SKM-1 (cell line): ENCODE measurements around the gene CELF6.

Source experiments
- DNase-seq: peaks from one replicate; lab custom pipeline; 2025; ENCODE audit not compliant: unreplicated experiment; lab: John Stamatoyannopoulos, UW

CELF6 gene

DNA sequence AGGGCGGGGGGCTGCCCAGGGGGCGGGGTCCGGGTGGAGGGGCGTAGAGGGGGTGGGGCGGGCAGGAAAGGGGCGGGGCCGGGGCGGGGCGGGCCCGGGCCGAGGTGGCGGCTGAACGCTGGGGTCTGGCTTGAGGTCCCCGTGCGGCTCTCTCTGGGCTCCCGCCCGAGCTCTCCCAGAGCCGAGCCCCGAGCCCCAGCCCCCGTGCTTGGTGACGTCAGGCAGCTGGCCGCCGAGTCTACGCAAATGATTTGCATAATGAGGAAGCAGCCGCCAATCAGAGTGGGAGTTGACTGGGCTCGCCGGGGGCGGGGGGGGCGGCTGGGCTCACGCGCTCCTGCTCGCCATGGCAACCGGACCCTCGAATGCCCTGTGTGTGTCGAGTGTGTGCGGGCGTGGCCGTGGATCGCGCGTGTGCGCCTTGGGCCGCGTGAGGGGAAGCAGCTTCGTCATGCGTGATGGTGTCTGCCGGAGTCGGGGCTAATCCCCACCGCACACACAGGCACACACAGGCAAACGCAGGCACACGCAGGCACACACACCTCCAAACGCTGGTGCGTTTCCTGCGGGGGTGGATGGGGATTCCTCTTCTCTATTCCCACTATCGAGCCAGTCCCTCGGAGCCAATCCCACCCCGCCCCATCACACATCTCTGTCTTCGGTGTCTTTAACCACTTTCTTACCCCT lies at the start of gene CELF6:
Gene CELF6, minus strand, starts transcription at position 173 of the 687 bp plus-strand sequence. CDS start 283 bp downstream, outside the sequence.
- DNase-seq = no peak

- no peak for DNase-seq
These were observed 48.9 kb upstream of the CELF6 start for GRCh38 chr15:72368899-72369298.

GRCh38 chr15:72368325-72368724 lies 48.4 kb upstream of the CELF6 start:
- peak; percentile 47 for DNase-seq

DNA sequence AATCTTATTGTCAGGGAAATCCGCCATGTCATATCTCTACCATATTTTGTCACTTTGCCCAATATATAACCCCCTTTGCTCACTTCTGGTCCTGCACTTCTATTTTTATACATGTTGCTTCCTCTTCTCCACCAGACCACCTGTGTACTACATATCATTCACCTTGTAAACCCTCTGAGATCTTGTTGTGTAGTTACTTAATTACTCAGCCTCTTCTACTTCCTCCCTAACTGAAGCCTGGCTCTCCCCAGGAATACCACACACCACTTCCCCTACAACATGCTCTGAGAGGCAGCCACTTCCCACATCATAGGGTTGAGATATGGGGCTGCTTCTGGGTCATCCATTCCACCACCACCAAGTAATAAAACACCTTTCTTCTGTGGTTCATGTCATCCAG lies 45.9 kb upstream of the CELF6 start:
- DNase-seq = peak; percentile 87

GRCh38 chr15:72361176-72361575 lies 41.2 kb upstream of the CELF6 start:
- DNase-seq = no peak

- no peak for DNase-seq
These were observed 38.8 kb upstream of the CELF6 start for GRCh38 chr15:72358650-72359171.

DNA sequence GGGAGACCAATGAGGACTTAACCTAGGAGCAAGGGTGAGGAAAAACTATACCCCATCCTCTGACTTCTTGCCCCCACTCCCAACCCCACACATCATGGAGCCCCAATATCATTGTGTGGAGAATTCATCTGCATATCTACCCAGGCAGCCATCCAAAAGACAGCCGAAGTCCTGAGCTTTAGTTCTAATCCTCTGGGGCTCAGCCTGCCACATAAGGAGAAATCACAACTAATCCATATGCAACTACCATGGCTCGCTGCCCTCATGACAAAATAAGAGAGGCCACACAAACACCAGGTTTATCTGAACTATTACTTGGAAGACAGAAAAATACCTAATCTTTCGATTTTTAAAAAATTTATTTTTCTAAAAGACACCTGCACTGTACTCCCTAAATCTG lies 38.2 kb upstream of the CELF6 start:
- no peak for DNase-seq

GRCh38 chr15:72354496-72354895 lies 34.5 kb upstream of the CELF6 start:
- no peak for DNase-seq

DNA sequence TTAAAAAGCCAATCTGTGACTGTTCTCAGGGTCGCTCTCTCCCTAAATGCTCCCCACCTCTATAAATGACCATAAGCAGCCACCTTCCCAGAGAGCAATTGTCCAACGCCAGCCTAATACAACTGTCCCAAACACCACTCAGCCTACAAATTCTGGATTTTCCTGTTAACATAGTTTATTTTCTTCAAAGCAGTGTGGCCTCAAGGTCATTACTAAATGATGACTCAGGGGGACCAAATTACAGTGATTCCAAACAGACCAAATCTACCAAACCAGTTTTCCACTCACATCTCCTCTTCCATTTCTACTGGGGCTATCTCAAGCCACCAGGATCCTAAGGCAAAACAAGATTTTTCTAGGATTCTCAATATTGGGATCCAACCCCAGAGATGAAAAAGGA lies 33.3 kb upstream of the CELF6 start:
- DNase-seq = no peak

GRCh38 chr15:72345806-72346205 lies 25.8 kb upstream of the CELF6 start:
- no peak for DNase-seq

GRCh38 chr15:72345280-72345679 lies 25.3 kb upstream of the CELF6 start:
- no peak for DNase-seq

GRCh38 chr15:72344602-72345001 lies 24.6 kb upstream of the CELF6 start:
- no peak for DNase-seq

DNA sequence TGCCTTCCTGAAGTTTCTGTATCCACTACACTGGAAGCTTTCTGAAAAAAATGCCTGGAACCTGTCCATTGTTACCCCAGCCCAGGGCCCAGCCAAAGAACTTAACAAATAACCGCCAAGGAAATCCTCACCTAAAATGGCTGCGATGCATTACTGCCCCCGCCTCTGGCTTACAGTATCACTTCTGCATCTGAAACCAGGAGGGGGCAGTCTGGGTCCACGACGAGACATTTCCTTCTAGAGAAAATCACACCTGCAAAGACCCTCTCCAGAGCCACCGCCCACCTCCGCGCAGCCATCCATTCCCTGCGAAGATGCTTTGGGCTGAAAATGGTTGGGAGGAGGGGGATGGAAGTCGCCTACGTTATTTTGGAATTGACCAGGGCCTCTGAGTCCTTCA lies 22.4 kb upstream of the CELF6 start:
- DNase-seq = no peak

GRCh38 chr15:72341361-72341760 lies 21.4 kb upstream of the CELF6 start:
- DNase-seq = no peak

DNA sequence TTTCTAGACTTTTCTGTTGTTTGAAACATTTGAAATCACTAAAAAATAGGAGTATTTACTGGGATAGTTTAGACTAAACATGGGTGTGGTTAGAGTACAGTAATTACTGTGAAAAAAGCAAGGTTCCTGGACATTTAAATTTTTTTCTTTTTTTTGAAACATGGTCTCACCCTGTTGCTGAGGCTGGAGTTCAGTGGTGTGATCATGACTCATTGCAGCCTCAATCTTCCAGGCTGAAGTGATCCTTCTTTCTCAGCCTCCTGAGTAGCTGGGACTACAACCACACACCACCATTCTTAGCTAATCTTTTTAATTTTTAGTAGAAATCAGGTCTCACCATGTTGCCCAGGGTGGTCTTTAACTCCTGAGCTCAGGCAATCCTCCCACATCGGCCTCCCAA lies 20.4 kb upstream of the CELF6 start:
- DNase-seq = no peak

DNA sequence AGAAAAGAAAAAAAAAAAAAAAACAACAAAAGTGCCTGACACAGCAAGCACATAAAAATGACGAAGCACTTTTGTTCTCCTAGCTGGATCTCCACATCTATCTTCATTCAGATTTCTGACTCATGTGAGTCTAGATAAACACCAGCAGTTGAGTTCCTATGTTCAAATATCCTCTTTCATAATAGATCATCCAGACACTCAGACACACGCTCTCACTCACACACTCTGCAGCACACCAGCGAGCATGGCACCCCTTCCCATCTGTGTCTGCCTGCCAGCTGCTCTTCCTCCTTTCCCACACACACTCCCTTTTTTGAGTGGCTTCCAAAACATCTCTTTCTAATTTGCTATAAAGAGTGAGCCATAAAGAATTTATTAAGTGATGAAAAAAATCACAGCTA lies 19.8 kb upstream of the CELF6 start:
- no peak for DNase-seq

DNA sequence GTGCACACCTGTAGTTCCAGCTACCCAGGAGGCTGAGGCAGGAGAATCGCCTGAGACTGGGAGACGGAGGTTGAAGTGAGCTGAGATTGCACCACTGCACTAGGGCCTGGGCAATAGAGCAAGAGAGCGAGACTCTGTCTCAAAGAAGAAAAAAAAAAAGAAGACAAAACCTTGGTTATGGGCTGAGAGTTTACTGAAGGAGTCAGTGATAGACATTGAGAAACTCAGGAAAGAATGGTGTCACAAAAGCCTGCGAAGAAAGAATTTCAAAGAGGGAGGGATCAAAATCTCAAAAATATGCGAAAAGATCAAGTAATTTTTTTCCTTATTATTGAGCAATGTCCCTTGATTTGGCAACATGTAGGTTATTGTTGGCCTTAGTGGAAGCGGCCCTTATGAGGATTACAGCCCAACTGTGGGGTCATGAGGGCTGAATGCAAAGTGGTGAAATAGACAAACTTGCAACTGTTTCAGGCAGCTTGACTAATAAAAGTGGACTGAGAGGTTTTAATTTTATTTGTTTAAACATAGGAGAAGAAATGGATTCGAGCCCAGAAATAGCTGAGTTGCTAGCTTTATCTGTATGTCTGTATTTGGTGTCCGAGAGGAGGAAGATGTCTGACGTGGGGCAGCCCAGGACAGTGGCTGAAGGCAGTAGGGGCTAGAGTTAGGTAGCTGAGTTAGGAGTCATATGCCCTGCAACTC lies 18.8 kb upstream of the CELF6 start:
- DNase-seq = no peak

- no peak for DNase-seq
These were observed 18.2 kb upstream of the CELF6 start for GRCh38 chr15:72338148-72338547.

DNA sequence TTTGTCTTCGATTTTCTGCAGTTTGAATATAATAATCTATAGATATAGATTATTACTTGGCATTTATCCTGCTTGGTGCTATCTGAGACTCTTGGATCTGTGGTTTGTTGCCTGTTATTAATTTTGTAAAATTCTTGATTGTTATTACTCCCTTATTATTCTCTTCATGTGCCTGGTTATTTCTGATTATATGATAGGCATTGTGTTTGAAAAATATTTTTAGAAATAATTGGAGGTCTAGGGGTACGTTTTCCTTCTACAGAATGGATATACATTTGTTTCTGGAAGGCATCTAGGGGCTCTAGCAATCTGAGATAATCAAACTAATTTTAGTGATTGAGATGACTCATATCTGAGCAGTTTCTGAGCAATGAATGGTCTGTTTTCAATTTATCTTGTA lies 14.9 kb upstream of the CELF6 start:
- no peak for DNase-seq

DNA sequence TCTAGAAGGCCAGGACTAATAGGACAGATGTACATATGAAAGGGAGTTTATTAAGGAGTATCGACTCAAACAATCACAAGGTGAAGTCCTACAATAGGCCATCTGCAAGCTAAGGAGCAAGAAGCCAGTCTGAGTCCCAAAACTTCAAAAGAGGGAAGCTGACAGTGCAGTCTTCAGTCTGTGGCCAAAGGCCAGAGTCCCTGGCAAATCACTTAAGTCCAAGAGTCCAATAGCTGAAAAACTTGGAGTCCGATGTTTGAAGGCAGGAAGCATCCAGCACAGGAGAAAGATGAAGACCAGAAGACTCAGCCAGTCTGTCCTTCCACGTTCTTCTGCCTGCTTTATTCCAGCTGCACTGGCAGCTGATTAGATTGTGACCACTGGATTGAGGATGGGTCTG lies 11.1 kb upstream of the CELF6 start:
- DNase-seq = no peak

DNA sequence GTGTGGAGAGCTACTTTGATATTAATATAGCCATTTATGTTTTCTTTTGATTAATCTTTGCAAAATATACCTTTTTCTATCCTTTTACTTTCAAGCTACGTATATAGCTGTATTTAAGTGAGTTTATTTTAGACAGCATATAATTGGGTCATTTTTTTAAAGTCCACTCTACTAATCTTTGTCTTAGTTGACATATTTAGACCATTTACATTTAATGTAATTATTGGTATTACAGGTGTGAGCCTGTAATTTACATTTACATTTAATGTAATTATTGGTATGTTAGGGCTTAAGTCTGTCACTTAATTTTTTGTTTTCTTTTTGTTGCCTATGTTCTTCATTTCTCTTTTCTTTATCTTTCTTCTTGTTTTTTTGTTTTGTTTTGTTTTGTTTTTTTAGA lies 3.8 kb upstream of the CELF6 start:
- no peak for DNase-seq

DNA sequence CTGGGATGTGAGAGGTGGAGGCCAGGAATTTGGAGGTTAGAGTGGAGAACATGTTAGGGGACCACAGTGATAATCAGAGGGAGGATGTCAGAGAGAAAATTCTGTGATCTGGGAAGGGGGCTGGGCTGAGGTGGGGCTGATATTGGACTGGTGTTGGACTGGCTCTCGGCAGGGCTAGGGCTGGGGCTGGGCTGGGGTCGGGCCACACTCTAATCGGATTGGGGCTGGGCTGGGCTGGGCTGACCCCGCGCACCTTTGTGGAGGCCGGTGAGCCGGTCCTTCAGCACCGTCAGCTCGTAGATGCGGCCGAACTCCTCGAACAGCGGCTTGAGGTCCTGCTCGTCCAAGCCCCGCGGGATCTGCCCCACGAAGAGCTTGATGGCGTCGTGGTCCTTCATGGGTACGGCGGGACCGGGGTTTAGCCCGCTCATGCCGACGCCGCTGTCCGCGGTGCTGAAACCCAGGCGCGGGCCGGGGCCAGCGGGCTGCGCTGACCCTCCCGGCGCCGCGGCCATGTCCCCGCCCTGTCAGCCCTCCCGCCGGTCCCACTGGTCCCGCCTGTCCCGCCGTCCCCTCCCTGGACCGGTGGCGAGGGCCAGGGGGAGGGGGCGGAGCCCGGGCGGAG lies 485 bp downstream of the CELF6 start:
- no peak for DNase-seq
